Panc1 (cell line): ENCODE data around the gene SCP2. TPM values are rescaled to one million over a fixed set of nuclear protein-coding genes. Genes with fewer than 3 reads are reported as not detected.

Experiments used
- ATAC-seq: fragments of 200-7000 bp; cut with Tn5 transposase; 2 replicates; pipeline ENCODE4 v1.9.1; 2020; ENCODE audit warnings: mild to moderate bottlenecking, moderate library complexity
- BruUV-seq: library from RNA; stranded (reverse); fragments of 400-500 nt; replicated peaks from 2 replicates; lab custom pipeline; 2021; lab: Mats Ljungman, UMichigan
- CTCF ChIA-PET: fragments of 300-600 bp; sonication (Branson Sonifier 250); formaldehyde crosslinking; loops from one replicate; lab custom pipeline; 2022; ENCODE audit warnings: antibody characterized with exemption; lab: Charles Lee
- POLR2A ChIA-PET: fragments of 300-600 bp; sonication (Branson Sonifier 250); formaldehyde crosslinking; loops from one replicate; lab custom pipeline; 2022; ENCODE audit warnings: antibody characterized with exemption; lab: Charles Lee
- DNase-seq: peaks from one replicate; pipeline ENCODE4 v3.0.0-alpha.2; 2010; ENCODE audit warnings: low read depth, low spot score
- H3K27ac ChIP-seq: 2 replicates; pipeline ENCODE4 v1.5.1; 2011; ENCODE audit warnings: mild to moderate bottlenecking, low read length, inconsistent platforms
- H3K27me3 ChIP-seq: fragments of 200-500 bp; sonication (Bioruptor generic); 2 replicates; pipeline ENCODE4 v1.6.0; 2014; ENCODE audit warnings: low read length, inconsistent platforms; ENCODE audit not compliant: control insufficient read depth, insufficient read depth
- H3K36me3 ChIP-seq: fragments of 200-500 bp; sonication (Bioruptor generic); 2 replicates; pipeline ENCODE4 v1.5.1; 2014; ENCODE audit warnings: inconsistent platforms, mild to moderate bottlenecking, low read length, moderate library complexity; ENCODE audit not compliant: control insufficient read depth, insufficient read depth
- H3K4me1 ChIP-seq: 2 replicates; pipeline ENCODE4 v1.5.1; 2011; ENCODE audit warnings: inconsistent platforms, mild to moderate bottlenecking, low read length, moderate library complexity; ENCODE audit not compliant: control insufficient read depth, insufficient read depth
- H3K4me3 ChIP-seq, 2 experiments: 2 replicates each; pipeline ENCODE4 v1.5.1; 2011 to 2012; ENCODE audit warnings: low read depth in 2 of 2, low read length in 2 of 2, mild to moderate bottlenecking in 2 of 2, inconsistent platforms in 1 of 2, moderate library complexity in 1 of 2
- H3K9me3 ChIP-seq: fragments of 200-500 bp; sonication (Bioruptor generic); 2 replicates; pipeline ENCODE4 v1.5.1; 2014; ENCODE audit warnings: low read depth, mild to moderate bottlenecking, inconsistent platforms, low read length, moderate library complexity; ENCODE audit not compliant: control insufficient read depth, insufficient read depth
- POLR2AphosphoS5 ChIP-seq: IDR thresholded peaks from 2 replicates; pipeline ENCODE4 v1.6.1; 2012; ENCODE audit warnings: mild to moderate bottlenecking, low read depth, low read length, moderate library complexity
- SIN3A ChIP-seq: IDR thresholded peaks from 2 replicates; pipeline ENCODE4 v1.6.1; 2012; ENCODE audit warnings: low read depth, mild to moderate bottlenecking, low read length, moderate library complexity, borderline replicate concordance; ENCODE audit not compliant: insufficient read depth
- TCF7L2 ChIP-seq: IDR thresholded peaks from 2 replicates; pipeline ENCODE4 v1.6.1; 2011; ENCODE audit warnings: mild to moderate bottlenecking, low read depth, low read length, inconsistent platforms
- in situ Hi-C: cut with HindIII; loops from 2 replicates; pipeline ENCODE4 v1.10.0; 2016; ENCODE audit warnings: low sequenced_read_pairs, low pct_unique_long_range_greater_than_20kb
- intact Hi-C: fragments of 100-400 bp; cut with micrococcal nuclease; formaldehyde crosslinking; loops from one replicate; pipeline ENCODE4 v1.10.0; 2022; ENCODE audit not compliant: unreplicated experiment
- total RNA-seq: library from RNA; stranded (reverse); gene quantifications from one replicate; pipeline ENCODE4 v1.2.1, GENCODE V29; 2021; ENCODE audit not compliant: unreplicated experiment
- TF ChIP-seq, protein P1 (sequence below): fragments of 450-650 bp; IDR thresholded peaks from 2 replicates; pipeline ENCODE4 v1.5.1; 2017; ENCODE audit warnings: mild to moderate bottlenecking
- TF ChIP-seq, protein P2 (sequence below), 2 experiments: IDR thresholded peaks; 2 replicates each; pipeline ENCODE4 v1.6.1; 2011 to 2012; ENCODE audit warnings: low read depth in 2 of 2, control low read depth in 1 of 2, low read length in 1 of 2, mild to moderate bottlenecking in 1 of 2, moderate library complexity in 1 of 2; ENCODE audit not compliant: insufficient read depth in 1 of 2

Gene SCP2
- total RNA-seq, 1 experiment from 2014 or later, result 88.7 TPM

DNA sequence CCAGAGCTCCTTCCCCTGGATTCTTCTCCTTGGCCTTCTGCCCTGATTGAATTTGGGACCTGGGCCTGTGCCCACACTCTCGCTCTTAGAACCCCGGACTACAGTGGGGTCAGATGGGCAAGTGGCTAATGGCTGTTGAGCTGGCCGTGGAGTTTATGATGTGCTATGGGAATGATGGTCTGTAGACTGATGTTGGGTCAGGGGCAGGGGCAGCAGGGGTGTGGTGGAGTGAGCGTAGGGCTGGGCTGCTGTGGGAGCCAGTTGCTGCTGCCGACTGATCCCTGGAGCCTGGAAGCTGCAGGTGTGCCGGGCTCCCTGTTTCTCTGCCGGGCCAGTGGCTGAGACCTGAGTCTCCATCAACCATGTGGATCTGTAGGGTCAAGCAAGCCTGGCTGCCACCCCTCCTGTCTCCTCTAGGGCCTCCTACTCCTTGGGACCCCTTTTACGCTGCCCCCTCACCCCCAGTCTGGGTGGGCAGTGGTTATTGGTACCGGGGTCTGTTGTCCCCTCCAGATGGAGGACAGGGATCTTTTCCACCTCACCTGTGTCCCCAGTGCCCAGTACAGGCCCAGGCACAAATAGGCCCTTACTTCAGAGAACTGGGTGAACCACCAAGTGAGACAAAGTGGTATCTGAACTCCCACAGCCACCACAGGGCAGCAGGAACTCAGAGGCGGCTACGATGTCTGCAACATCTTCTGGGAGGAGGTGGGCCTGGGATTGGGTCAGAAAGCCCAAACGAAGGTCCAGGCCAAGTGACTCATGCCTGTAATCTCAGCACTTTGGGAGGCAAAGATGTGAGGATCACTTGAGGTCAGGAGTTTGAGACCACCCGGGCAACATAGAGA is 140.0 kb downstream of the SCP2 start:
- POLR2A ChIA-PET, result no interaction called here
- intact Hi-C loops (no loop called here), in situ Hi-C loops (no loop called here)
- no peak overlapping the region for H3K27ac ChIP-seq
- CTCF ChIA-PET, result no interaction called here
- ATAC-seq (no peak), DNase-seq (no peak)
- no peak overlapping the region for H3K4me3 ChIP-seq
- H3K27me3 ChIP-seq, result no peaks in the 10 kb centered on the region
- no TSS peak for BruUV-seq
- H3K4me1 ChIP-seq, result no peaks in the 10 kb centered on the region
- TF ChIP-seq TCF7L2, result no peak
- TF ChIP-seq, protein P1, sequence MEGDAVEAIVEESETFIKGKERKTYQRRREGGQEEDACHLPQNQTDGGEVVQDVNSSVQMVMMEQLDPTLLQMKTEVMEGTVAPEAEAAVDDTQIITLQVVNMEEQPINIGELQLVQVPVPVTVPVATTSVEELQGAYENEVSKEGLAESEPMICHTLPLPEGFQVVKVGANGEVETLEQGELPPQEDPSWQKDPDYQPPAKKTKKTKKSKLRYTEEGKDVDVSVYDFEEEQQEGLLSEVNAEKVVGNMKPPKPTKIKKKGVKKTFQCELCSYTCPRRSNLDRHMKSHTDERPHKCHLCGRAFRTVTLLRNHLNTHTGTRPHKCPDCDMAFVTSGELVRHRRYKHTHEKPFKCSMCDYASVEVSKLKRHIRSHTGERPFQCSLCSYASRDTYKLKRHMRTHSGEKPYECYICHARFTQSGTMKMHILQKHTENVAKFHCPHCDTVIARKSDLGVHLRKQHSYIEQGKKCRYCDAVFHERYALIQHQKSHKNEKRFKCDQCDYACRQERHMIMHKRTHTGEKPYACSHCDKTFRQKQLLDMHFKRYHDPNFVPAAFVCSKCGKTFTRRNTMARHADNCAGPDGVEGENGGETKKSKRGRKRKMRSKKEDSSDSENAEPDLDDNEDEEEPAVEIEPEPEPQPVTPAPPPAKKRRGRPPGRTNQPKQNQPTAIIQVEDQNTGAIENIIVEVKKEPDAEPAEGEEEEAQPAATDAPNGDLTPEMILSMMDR, result no peak
- TF ChIP-seq SIN3A, result no peak
- TF ChIP-seq, protein P2, sequence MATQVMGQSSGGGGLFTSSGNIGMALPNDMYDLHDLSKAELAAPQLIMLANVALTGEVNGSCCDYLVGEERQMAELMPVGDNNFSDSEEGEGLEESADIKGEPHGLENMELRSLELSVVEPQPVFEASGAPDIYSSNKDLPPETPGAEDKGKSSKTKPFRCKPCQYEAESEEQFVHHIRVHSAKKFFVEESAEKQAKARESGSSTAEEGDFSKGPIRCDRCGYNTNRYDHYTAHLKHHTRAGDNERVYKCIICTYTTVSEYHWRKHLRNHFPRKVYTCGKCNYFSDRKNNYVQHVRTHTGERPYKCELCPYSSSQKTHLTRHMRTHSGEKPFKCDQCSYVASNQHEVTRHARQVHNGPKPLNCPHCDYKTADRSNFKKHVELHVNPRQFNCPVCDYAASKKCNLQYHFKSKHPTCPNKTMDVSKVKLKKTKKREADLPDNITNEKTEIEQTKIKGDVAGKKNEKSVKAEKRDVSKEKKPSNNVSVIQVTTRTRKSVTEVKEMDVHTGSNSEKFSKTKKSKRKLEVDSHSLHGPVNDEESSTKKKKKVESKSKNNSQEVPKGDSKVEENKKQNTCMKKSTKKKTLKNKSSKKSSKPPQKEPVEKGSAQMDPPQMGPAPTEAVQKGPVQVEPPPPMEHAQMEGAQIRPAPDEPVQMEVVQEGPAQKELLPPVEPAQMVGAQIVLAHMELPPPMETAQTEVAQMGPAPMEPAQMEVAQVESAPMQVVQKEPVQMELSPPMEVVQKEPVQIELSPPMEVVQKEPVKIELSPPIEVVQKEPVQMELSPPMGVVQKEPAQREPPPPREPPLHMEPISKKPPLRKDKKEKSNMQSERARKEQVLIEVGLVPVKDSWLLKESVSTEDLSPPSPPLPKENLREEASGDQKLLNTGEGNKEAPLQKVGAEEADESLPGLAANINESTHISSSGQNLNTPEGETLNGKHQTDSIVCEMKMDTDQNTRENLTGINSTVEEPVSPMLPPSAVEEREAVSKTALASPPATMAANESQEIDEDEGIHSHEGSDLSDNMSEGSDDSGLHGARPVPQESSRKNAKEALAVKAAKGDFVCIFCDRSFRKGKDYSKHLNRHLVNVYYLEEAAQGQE (IDR thresholded peaks at IDR 0.05; ENCODE audit: insufficient read depth in 1 of 2, low read depth in 2 of 2, low read length in 1 of 2), result no peak
- no peak for TF ChIP-seq POLR2AphosphoS5
- H3K36me3 ChIP-seq, result no peaks in the 10 kb centered on the region
- H3K9me3 ChIP-seq, result no peaks in the 10 kb centered on the region

DNA sequence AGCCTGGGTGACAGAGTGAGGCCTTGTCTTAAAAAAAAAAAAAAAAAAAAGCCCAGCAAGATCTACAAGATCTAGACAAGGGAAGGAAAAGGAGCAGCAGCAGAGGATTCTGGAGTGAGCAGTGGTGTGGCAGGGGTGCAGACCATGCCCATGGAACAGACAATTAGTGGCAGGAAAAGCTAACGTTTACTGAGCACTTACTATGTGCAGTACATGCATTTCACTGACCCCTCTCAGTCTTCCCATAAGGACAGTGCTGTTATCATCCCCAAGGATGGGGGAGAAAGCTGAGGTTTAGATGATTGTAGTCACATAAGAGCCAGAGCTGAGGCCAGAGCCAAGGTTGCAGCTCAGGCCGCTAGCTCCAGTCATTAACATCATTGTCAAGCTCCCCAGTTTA is 140.8 kb downstream of the SCP2 start:
- Histone ChIP-seq H3K9me3 (no peaks in the 10 kb centered on the region), H3K27me3 (no peaks in the 10 kb centered on the region), H3K27ac (no peak overlapping the region), H3K4me3 (no peak overlapping the region), H3K36me3 (no peaks in the 10 kb centered on the region), H3K4me1 (no peaks in the 10 kb centered on the region)
- DNase-seq (no peak), ATAC-seq (no peak)
- TF ChIP-seq SIN3A (no peak), TCF7L2 (no peak), POLR2AphosphoS5 (no peak)
- TF ChIP-seq, protein P1, result no peak
- TF ChIP-seq, protein P2 (IDR thresholded peaks at IDR 0.05; ENCODE audit: insufficient read depth in 1 of 2, low read depth in 2 of 2, low read length in 1 of 2), result no peak
- POLR2A ChIA-PET, result interaction anchor here (0.6 kb wide), 1 partner anchor 65 kb away, joined by 3 read pairs; no protein-coding TSS in a partner anchor
- CTCF ChIA-PET, result no interaction called here
- intact Hi-C loops, result no loop called here
- BruUV-seq, result no TSS peak
- in situ Hi-C loops, result no loop called here
